ENCODE data around the gene TM9SF2. TPM values are rescaled to one million over a fixed set of nuclear protein-coding genes. Genes with fewer than 3 reads are reported as not detected.
"Not testable (repeated sequence)": the region's sequence is repeated elsewhere in the genome, so short reads cannot be mapped to it uniquely, and the experiment has no call there.

TM9SF2 gene
- total and polyA plus RNA-seq, 9 donors = 57.7 to 122 (median 70.6) TPM

GRCh38 chr13:99486996-99487395, 14.3 kb upstream of the TM9SF2 start:
- intact Hi-C loops (cut with DNase I) = no loop called here
- WGBS, 3 donors = 90 to 94% (median 90%) methylated on average over 3 of the region's 3 CpGs
- Histone ChIP-seq H3K4me3 (no peak overlapping the region), H3K9me3 (no peaks in the 10 kb centered on the region), H3K36me3 (no peaks in the 10 kb centered on the region), H3K27ac (no peak overlapping the region), H3K27me3 (no peaks in the 10 kb centered on the region), H3K4me1 (ENCODE audit: insufficient read depth) (no peaks in the 10 kb centered on the region)
- TF ChIP-seq EP300 (IDR thresholded peaks at IDR 0.05) (no peak), POLR2A (IDR thresholded peaks at IDR 0.05) (no peak)
- TF ChIP-seq, protein P1, sequence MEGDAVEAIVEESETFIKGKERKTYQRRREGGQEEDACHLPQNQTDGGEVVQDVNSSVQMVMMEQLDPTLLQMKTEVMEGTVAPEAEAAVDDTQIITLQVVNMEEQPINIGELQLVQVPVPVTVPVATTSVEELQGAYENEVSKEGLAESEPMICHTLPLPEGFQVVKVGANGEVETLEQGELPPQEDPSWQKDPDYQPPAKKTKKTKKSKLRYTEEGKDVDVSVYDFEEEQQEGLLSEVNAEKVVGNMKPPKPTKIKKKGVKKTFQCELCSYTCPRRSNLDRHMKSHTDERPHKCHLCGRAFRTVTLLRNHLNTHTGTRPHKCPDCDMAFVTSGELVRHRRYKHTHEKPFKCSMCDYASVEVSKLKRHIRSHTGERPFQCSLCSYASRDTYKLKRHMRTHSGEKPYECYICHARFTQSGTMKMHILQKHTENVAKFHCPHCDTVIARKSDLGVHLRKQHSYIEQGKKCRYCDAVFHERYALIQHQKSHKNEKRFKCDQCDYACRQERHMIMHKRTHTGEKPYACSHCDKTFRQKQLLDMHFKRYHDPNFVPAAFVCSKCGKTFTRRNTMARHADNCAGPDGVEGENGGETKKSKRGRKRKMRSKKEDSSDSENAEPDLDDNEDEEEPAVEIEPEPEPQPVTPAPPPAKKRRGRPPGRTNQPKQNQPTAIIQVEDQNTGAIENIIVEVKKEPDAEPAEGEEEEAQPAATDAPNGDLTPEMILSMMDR (IDR thresholded peaks at IDR 0.05) = no peak
- DNase-seq = no peak

GRCh38 chr13:99489028-99489427, 12.2 kb upstream of the TM9SF2 start:
- Histone ChIP-seq H3K27me3 (no peaks in the 10 kb centered on the region), H3K36me3 (no peaks in the 10 kb centered on the region), H3K27ac (no peak overlapping the region), H3K4me1 (ENCODE audit: insufficient read depth) (no peaks in the 10 kb centered on the region), H3K9me3 (no peaks in the 10 kb centered on the region), H3K4me3 (no peak overlapping the region)
- TF ChIP-seq, protein P1 (IDR thresholded peaks at IDR 0.05) = no peak
- TF ChIP-seq POLR2A (IDR thresholded peaks at IDR 0.05) = no peak
- no peak for TF ChIP-seq EP300 (IDR thresholded peaks at IDR 0.05)
- no peak for DNase-seq
- intact Hi-C loops (cut with DNase I) = no loop called here
- WGBS, 3 donors = 93 to 95% (median 94%) methylated on average over 3 of the region's 3 CpGs

DNA sequence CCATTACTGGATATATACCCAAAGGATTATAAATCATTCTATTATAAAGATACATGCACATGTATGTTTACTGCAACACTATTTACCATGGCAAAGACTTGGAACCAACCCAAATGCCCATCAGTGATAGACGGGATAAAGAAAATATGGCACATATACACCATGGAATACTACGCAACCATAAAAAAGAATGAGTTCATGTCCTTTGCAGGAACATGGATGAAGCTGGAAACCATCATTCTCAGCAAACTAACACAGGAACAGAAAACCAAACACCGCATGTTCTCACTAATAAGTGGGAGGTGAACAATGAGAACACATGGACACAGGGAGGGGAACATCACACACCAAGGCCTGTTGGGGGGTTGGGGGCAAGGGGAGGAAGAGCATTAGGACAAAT, 9.5 kb upstream of the TM9SF2 start:
- H3K27ac ChIP-seq; intact Hi-C loops (cut with DNase I); H3K4me1 ChIP-seq (ENCODE audit: insufficient read depth); H3K36me3 ChIP-seq; H3K9me3 ChIP-seq; H3K27me3 ChIP-seq; H3K4me3 ChIP-seq; DNase-seq: not testable (repeated sequence)
- 93 to 95% (median 94%) methylated on average over 3 of the region's 3 CpGs for WGBS, 3 donors

DNA sequence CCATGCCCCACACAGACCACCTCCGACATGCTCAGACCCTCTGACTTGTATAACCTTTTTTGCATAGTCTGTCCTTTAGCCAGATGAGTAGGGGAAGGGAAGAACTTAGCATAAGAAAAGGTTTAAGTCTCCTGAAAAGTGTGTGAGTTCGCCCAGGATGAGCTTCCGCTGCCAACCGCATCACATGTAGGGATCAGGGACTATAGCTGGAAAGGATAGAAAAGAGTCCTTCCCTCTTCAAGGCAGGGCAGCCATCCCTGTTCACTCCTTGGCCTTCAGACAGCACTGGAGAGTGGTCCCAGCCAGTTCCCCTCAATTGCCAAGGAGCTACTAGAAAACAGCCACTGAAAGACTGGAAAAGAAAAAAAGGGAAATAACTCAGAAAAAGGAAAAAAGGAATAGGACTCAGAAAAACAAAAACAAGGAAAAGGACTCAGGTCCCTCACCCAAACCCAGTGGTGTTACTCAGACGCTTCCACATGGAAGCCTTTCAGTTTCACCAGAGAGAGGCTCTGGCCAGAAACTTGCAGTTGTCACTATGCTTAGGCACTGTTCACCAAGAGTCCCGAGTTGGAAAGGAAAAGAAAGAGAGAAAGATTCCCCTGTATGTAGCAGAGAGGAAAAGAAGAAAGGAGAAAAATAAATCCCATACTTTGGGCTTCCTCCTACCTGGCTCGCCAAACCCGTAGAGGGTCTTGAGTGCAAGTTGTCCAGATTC, 5.6 kb upstream of the TM9SF2 start:
- 81 to 85% (median 84%) methylated on average over 8 of the region's 8 CpGs for WGBS, 3 donors
- peak overlapping the region; percentile 3 for H3K4me3 ChIP-seq
- H3K36me3 ChIP-seq = no peaks in the 10 kb centered on the region
- DNase-seq = no peak
- H3K9me3 ChIP-seq = no peaks in the 10 kb centered on the region
- H3K27ac ChIP-seq = no peak overlapping the region
- TF ChIP-seq POLR2A (IDR thresholded peaks at IDR 0.05) (no peak), EP300 (IDR thresholded peaks at IDR 0.05) (no peak)
- TF ChIP-seq, protein P1 (IDR thresholded peaks at IDR 0.05) = no peak
- H3K27me3 ChIP-seq = no peaks in the 10 kb centered on the region
- peaks cover 3% of the 10 kb centered on the region for H3K4me1 ChIP-seq (ENCODE audit: insufficient read depth)
- intact Hi-C loops (cut with DNase I) = no loop called here
